ENCODE results near the gene TRPC4AP. TPM values are rescaled to one million over a fixed set of nuclear protein-coding genes. Genes with fewer than 3 reads are reported as not detected.

Gene TRPC4AP
- total and polyA plus RNA-seq, 10 of the 15 experiments (the other 5 are each of a cell fraction or from before 2014, with no cell fraction given) = 1.1 to 61.7 (median 41.2) TPM

GRCh38 chr20:35092524-35093266, at the start of gene TRPC4AP (continued):
- TF ChIP-seq ZBTB40 (IDR thresholded peaks at IDR 0.05; ENCODE audit: borderline replicate concordance) (peak; percentile 53), MAX (IDR thresholded peaks at IDR 0.05; ENCODE audit: low read depth, low read length) (peak; percentile 95), ZNF274 (IDR thresholded peaks at IDR 0.05; ENCODE audit: insufficient read depth, insufficient read length) (no peak), POLR2A (IDR thresholded peaks at IDR 0.05; ENCODE audit: low read depth, low read length) (peak; percentile 96), SMARCA5 (IDR thresholded peaks at IDR 0.05) (peak; percentile 97), NR2C1 (IDR thresholded peaks at IDR 0.05) (peak; percentile 61), ATF3 (IDR thresholded peaks at IDR 0.05; ENCODE audit: borderline replicate concordance, extremely low read depth, low read depth, low read length) (no peak), USF1 (IDR thresholded peaks at IDR 0.05; ENCODE audit: borderline replicate concordance, extremely low read length, insufficient read depth, low read depth, low read length) (peak; percentile 64), RFX5 (IDR thresholded peaks at IDR 0.05; ENCODE audit: low read depth, low read length) (0 out of 2 replicates have a peak, but pooled peaks have one; percentile 14), HDAC6 (IDR thresholded peaks at IDR 0.05; ENCODE audit: unreplicated experiment) (peak; percentile 38), STAT1 (conservative IDR thresholded peaks at IDR 0.05) (0 out of 2 replicates have a peak, but pooled peaks have one; percentile 65), SIX5 (IDR thresholded peaks at IDR 0.05; ENCODE audit: low read depth, low read length, severe bottlenecking) (peak; percentile 87), LARP7 (IDR thresholded peaks at IDR 0.05) (peak; percentile 81), TCF3 (IDR thresholded peaks at IDR 0.05; ENCODE audit: borderline replicate concordance, insufficient read depth, low read depth, low read length) (no peak), SMC3 (IDR thresholded peaks at IDR 0.05; ENCODE audit: borderline replicate concordance, low read length) (peak; percentile 41), PKNOX1 (IDR thresholded peaks at IDR 0.05) (no peak), PBX3 (IDR thresholded peaks at IDR 0.05; ENCODE audit: insufficient replicate concordance, low read depth, low read length) (no peak), IKZF2 (IDR thresholded peaks at IDR 0.05) (peak in 1 of 2 experiments; percentile 41; a peak in 1 of 4 replicates)

Measured in GM12878 (cell line).